ENCODE data around the gene CHST8.

Gene CHST8

GRCh38 chr19:33701565-33701964 lies 79.8 kb downstream of the CHST8 start:
- peaks cover 0 to 42% of the 10 kb centered on the region in 2 donors for H3K27me3 Mint-ChIP-seq
- no peaks in the 10 kb centered on the region for H3K9me3 Mint-ChIP-seq
- no peak overlapping the region for H3K27ac Mint-ChIP-seq
- H3K4me1 Mint-ChIP-seq (ENCODE audit: low read depth in 2 of 2) = no peaks in the 10 kb centered on the region
- no peak for DNase-seq
- H3K4me3 Mint-ChIP-seq = no peak overlapping the region
- no peak for ATAC-seq (replicated peaks)
- peaks cover 3% of the 10 kb centered on the region for H3K36me3 Mint-ChIP-seq (ENCODE audit: insufficient read depth)

- Mint-ChIP-seq H3K36me3 (ENCODE audit: insufficient read depth) (peaks cover 3% of the 10 kb centered on the region), H3K27ac (no peak overlapping the region), H3K4me1 (ENCODE audit: low read depth in 2 of 2) (no peaks in the 10 kb centered on the region), H3K4me3 (no peak overlapping the region), H3K27me3 (peaks cover 0 to 37% of the 10 kb centered on the region in 2 donors), H3K9me3 (no peaks in the 10 kb centered on the region)
- no peak for ATAC-seq (replicated peaks)
- no peak for DNase-seq
These were observed 81.1 kb downstream of the CHST8 start for GRCh38 chr19:33702606-33703437.

- no peaks in the 10 kb centered on the region for H3K9me3 Mint-ChIP-seq
- H3K36me3 Mint-ChIP-seq (ENCODE audit: insufficient read depth) = peaks cover 3% of the 10 kb centered on the region
- H3K27me3 Mint-ChIP-seq = peaks cover 0 to 31% of the 10 kb centered on the region in 2 donors
- no peak overlapping the region for H3K27ac Mint-ChIP-seq
- ATAC-seq (replicated peaks) (no peak), DNase-seq (no peak)
- no peaks in the 10 kb centered on the region for H3K4me1 Mint-ChIP-seq (ENCODE audit: low read depth in 2 of 2)
- no peak overlapping the region for H3K4me3 Mint-ChIP-seq
These were observed 81.6 kb downstream of the CHST8 start for GRCh38 chr19:33703438-33703750.

GRCh38 chr19:33703821-33704220 lies 82.1 kb downstream of the CHST8 start:
- Mint-ChIP-seq H3K27ac (no peak overlapping the region), H3K36me3 (ENCODE audit: insufficient read depth) (peaks cover 3% of the 10 kb centered on the region), H3K4me3 (no peak overlapping the region), H3K9me3 (no peaks in the 10 kb centered on the region), H3K4me1 (ENCODE audit: low read depth in 2 of 2) (no peaks in the 10 kb centered on the region), H3K27me3 (peaks cover 0 to 27% of the 10 kb centered on the region in 2 donors)
- DNase-seq (no peak), ATAC-seq (replicated peaks) (no peak)

GRCh38 chr19:33704271-33704670 lies 82.5 kb downstream of the CHST8 start:
- no peaks in the 10 kb centered on the region for H3K4me1 Mint-ChIP-seq (ENCODE audit: low read depth in 2 of 2)
- H3K27me3 Mint-ChIP-seq = peaks cover 0 to 22% of the 10 kb centered on the region in 2 donors
- no peak overlapping the region for H3K27ac Mint-ChIP-seq
- ATAC-seq (replicated peaks) = no peak
- DNase-seq = no peak
- H3K36me3 Mint-ChIP-seq (ENCODE audit: insufficient read depth) = peaks cover 3% of the 10 kb centered on the region
- H3K4me3 Mint-ChIP-seq = no peak overlapping the region
- H3K9me3 Mint-ChIP-seq = no peaks in the 10 kb centered on the region

- no peak for DNase-seq
- Mint-ChIP-seq H3K27ac (no peak overlapping the region), H3K4me3 (no peak overlapping the region), H3K27me3 (peaks cover 4 to 13% of the 10 kb centered on the region in 2 donors), H3K9me3 (no peaks in the 10 kb centered on the region), H3K4me1 (ENCODE audit: low read depth in 2 of 2) (no peaks in the 10 kb centered on the region), H3K36me3 (ENCODE audit: insufficient read depth) (peaks cover 2% of the 10 kb centered on the region)
- no peak for ATAC-seq (replicated peaks)
These were observed 83.5 kb downstream of the CHST8 start for GRCh38 chr19:33705090-33705847.

- no peaks in the 10 kb centered on the region for H3K9me3 Mint-ChIP-seq
- no peaks in the 10 kb centered on the region for H3K4me1 Mint-ChIP-seq (ENCODE audit: low read depth in 2 of 2)
- no peak overlapping the region for H3K4me3 Mint-ChIP-seq
- DNase-seq (no peak), ATAC-seq (replicated peaks) (no peak)
- H3K27ac Mint-ChIP-seq = no peak overlapping the region
- H3K36me3 Mint-ChIP-seq (ENCODE audit: insufficient read depth) = no peaks in the 10 kb centered on the region
- H3K27me3 Mint-ChIP-seq = peaks cover 6 to 13% of the 10 kb centered on the region in 2 donors
These were observed 84.1 kb downstream of the CHST8 start for GRCh38 chr19:33705860-33706259.

GRCh38 chr19:33706631-33707030 lies 84.9 kb downstream of the CHST8 start:
- no peaks in the 10 kb centered on the region for H3K9me3 Mint-ChIP-seq
- H3K27ac Mint-ChIP-seq = no peak overlapping the region
- H3K27me3 Mint-ChIP-seq = peaks cover 6 to 10% of the 10 kb centered on the region in 2 donors
- ATAC-seq (replicated peaks) (no peak), DNase-seq (no peak)
- H3K36me3 Mint-ChIP-seq (ENCODE audit: insufficient read depth) = no peaks in the 10 kb centered on the region
- no peak overlapping the region for H3K4me3 Mint-ChIP-seq
- H3K4me1 Mint-ChIP-seq (ENCODE audit: low read depth in 2 of 2) = no peaks in the 10 kb centered on the region

- Mint-ChIP-seq H3K36me3 (ENCODE audit: insufficient read depth) (peaks cover 3% of the 10 kb centered on the region), H3K9me3 (peaks cover 2 to 7% of the 10 kb centered on the region in 2 donors), H3K4me3 (no peak overlapping the region), H3K27me3 (peaks cover 28 to 46% of the 10 kb centered on the region in 2 donors), H3K27ac (no peak overlapping the region), H3K4me1 (ENCODE audit: low read depth in 2 of 2) (no peaks in the 10 kb centered on the region)
- no peak for ATAC-seq (replicated peaks)
- no peak for DNase-seq
These were observed 90.5 kb downstream of the CHST8 start for GRCh38 chr19:33712268-33712667.

GRCh38 chr19:33713194-33713593 lies 91.4 kb downstream of the CHST8 start:
- H3K4me3 Mint-ChIP-seq = no peak overlapping the region
- peaks cover 3% of the 10 kb centered on the region for H3K36me3 Mint-ChIP-seq (ENCODE audit: insufficient read depth)
- peaks cover 2 to 7% of the 10 kb centered on the region in 2 donors for H3K9me3 Mint-ChIP-seq
- ATAC-seq (replicated peaks) (no peak), DNase-seq (no peak)
- no peaks in the 10 kb centered on the region for H3K4me1 Mint-ChIP-seq (ENCODE audit: low read depth in 2 of 2)
- peaks cover 29 to 47% of the 10 kb centered on the region in 2 donors for H3K27me3 Mint-ChIP-seq
- no peak overlapping the region for H3K27ac Mint-ChIP-seq

- Mint-ChIP-seq H3K27ac (no peak overlapping the region), H3K36me3 (ENCODE audit: insufficient read depth) (peaks cover 3% of the 10 kb centered on the region), H3K9me3 (peaks cover 2 to 7% of the 10 kb centered on the region in 2 donors), H3K4me3 (no peak overlapping the region), H3K4me1 (ENCODE audit: low read depth in 2 of 2) (no peaks in the 10 kb centered on the region), H3K27me3 (peaks cover 36 to 57% of the 10 kb centered on the region in 2 donors)
- ATAC-seq (replicated peaks) (no peak), DNase-seq (no peak)
These were observed 92.4 kb downstream of the CHST8 start for GRCh38 chr19:33714149-33714548.

GRCh38 chr19:33715462-33715861 lies 93.7 kb downstream of the CHST8 start:
- Mint-ChIP-seq H3K9me3 (peaks cover 2 to 7% of the 10 kb centered on the region in 2 donors), H3K4me3 (no peak overlapping the region), H3K27me3 (peaks cover 37 to 67% of the 10 kb centered on the region in 2 donors), H3K4me1 (ENCODE audit: low read depth in 2 of 2) (no peaks in the 10 kb centered on the region), H3K36me3 (ENCODE audit: insufficient read depth) (peaks cover 3% of the 10 kb centered on the region), H3K27ac (no peak overlapping the region)
- no peak for ATAC-seq (replicated peaks)
- DNase-seq = no peak

GRCh38 chr19:33717878-33718277 lies 96.1 kb downstream of the CHST8 start:
- no peaks in the 10 kb centered on the region for H3K4me1 Mint-ChIP-seq (ENCODE audit: low read depth in 2 of 2)
- no peak overlapping the region for H3K4me3 Mint-ChIP-seq
- ATAC-seq (replicated peaks) (no peak), DNase-seq (no peak)
- no peaks in the 10 kb centered on the region for H3K36me3 Mint-ChIP-seq (ENCODE audit: insufficient read depth)
- peaks cover 3 to 7% of the 10 kb centered on the region in 2 donors for H3K9me3 Mint-ChIP-seq
- no peak overlapping the region for H3K27ac Mint-ChIP-seq
- H3K27me3 Mint-ChIP-seq = peaks cover 44 to 71% of the 10 kb centered on the region in 2 donors
